ENCODE results near the gene TOM1L2.
"Not testable (repeated sequence)": the region's sequence is repeated elsewhere in the genome, so short reads cannot be mapped to it uniquely, and the experiment has no call there.

Gene TOM1L2

GRCh38 chr17:17924131-17924856 lies 47.9 kb downstream of the TOM1L2 start:
- no peak for DNase-seq (ENCODE audit: low spot score)

GRCh38 chr17:17922070-17922614 lies 50.1 kb downstream of the TOM1L2 start:
- no peak for DNase-seq (ENCODE audit: low spot score)

GRCh38 chr17:17921192-17922069 lies 50.8 kb downstream of the TOM1L2 start:
- DNase-seq (ENCODE audit: low spot score) = peak; percentile 86

- peak; percentile 76 for DNase-seq (ENCODE audit: low spot score)
Observed at GRCh38 chr17:17919169-17920107, 52.8 kb downstream of the TOM1L2 start.

GRCh38 chr17:17917394-17917793 lies 54.8 kb downstream of the TOM1L2 start:
- no peak for DNase-seq (ENCODE audit: low spot score)

- no peak for DNase-seq (ENCODE audit: low spot score)
Observed at GRCh38 chr17:17915183-17915582, 57.0 kb downstream of the TOM1L2 start.

- peak; percentile 93 for DNase-seq (ENCODE audit: low spot score)
Observed at GRCh38 chr17:17913695-17914332, 58.4 kb downstream of the TOM1L2 start.

- DNase-seq (ENCODE audit: low spot score) = not testable (repeated sequence)
Observed at GRCh38 chr17:17912336-17912735, 59.9 kb downstream of the TOM1L2 start.

GRCh38 chr17:17911001-17911613 lies 61.1 kb downstream of the TOM1L2 start:
- no peak for DNase-seq (ENCODE audit: low spot score)

- DNase-seq (ENCODE audit: low spot score) = no peak
Observed at GRCh38 chr17:17910060-17910459, 62.1 kb downstream of the TOM1L2 start.

- DNase-seq (ENCODE audit: low spot score) = no peak
Observed at GRCh38 chr17:17909078-17909477, 63.1 kb downstream of the TOM1L2 start.

GRCh38 chr17:17907469-17907868 lies 64.7 kb downstream of the TOM1L2 start:
- DNase-seq (ENCODE audit: low spot score) = no peak

GRCh38 chr17:17906418-17907215 lies 65.6 kb downstream of the TOM1L2 start:
- DNase-seq (ENCODE audit: low spot score) = no peak

GRCh38 chr17:17905036-17905320 lies 67.2 kb downstream of the TOM1L2 start:
- no peak for DNase-seq (ENCODE audit: low spot score)

GRCh38 chr17:17904166-17905035 lies 67.8 kb downstream of the TOM1L2 start:
- peak; percentile 54 for DNase-seq (ENCODE audit: low spot score)

- DNase-seq (ENCODE audit: low spot score) = no peak
Observed at GRCh38 chr17:17902877-17903276, 69.3 kb downstream of the TOM1L2 start.

- DNase-seq (ENCODE audit: low spot score) = no peak
Observed at GRCh38 chr17:17902376-17902775, 69.8 kb downstream of the TOM1L2 start.

- DNase-seq (ENCODE audit: low spot score) = peak; percentile 96
Observed at GRCh38 chr17:17900615-17901520, 71.3 kb downstream of the TOM1L2 start.

Data from AG20443 (cell line).